GM19467 (cell line): ENCODE measurements around the gene KRT10.
"Not testable (repeated sequence)": the region's sequence is repeated elsewhere in the genome, so short reads cannot be mapped to it uniquely, and the experiment has no call there.

Source experiments
- ATAC-seq: cut with Tn5 transposase; IDR thresholded peaks from one replicate; pipeline ENCODE4 v1.9.1; 2021; ENCODE audit warnings: mild to moderate bottlenecking, moderate library complexity; ENCODE audit not compliant: unreplicated experiment

The KRT10 gene

DNA sequence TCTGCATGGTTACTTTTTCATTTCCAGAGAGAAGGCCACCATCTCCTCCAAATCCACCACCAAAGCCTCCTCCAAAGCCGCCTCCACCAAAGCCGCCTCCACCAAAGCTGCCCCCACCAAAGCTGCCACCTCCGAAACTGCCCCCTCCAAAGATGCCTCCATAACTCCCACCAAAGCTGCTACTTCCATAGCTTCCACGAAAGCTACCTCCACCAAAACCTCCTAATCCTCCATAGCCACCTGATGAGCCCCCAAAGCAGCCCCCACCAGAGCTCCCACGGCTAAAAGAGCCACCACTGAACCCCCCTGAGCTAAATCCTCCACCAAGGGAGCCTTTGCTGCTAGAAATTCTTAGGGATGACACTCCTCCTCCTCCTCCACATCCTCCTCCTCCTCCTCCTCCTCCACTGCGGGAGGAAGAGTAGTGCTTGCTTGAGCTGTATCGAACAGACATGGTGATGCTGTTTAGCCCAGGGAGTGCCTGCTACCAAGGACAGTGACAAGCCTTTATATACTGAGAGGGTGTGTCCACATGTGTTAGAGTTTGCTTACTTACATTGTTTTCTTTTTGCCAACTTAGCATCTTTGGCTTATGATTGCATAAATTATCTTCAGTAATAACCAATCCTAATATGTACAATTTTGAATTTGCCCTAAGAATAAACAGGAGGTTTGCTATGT lies at the start of gene KRT10:
Gene KRT10 (minus strand): TSS at position 483 of the 681 bp plus-strand sequence. CDS start 29 bp downstream, at position 454.
- no peak for ATAC-seq

DNA sequence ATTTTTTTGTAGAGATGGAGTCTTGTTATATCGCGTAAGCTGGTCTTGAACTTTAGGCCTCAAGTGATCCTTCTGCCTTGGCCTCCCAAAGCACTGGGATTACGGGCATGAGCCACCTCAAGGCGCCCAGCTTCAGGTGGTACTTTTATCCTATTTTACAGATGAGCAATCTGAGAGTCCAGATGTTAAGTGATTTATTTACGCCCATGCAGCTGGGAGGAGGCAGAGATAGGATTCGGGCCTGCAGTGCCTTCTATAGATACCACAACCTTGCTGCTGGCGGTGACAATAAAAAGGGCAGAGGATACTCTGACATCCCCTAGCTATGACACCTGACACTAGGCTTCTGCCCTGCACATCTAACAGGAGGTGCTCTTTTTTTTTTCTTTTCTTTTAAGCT lies 48.9 kb upstream of the KRT10 start:
- no peak for ATAC-seq

- no peak for ATAC-seq
Measured at GRCh38 chr17:40870136-40870535, 47.7 kb upstream of the KRT10 start.

DNA sequence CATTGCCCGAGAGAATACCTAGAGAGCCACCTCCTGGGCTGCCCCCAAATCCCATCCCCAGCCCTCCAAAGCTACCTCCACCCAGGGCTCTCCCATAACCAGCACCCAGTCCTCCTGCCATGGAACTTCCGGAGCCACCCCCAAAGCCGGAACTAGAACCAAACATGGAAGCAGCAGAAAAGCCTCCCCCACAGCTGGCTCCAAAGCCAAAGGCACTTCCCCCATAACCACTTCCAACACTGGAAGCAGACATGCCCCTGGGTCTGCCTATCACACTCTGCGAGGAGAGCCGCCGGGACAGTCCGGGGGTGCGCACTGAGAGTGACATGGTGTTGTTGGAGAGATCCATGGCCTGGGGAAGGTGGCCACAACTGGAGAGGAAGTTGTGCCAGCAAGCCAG lies 44.4 kb upstream of the KRT10 start, which contains the start of gene KRT12:
Gene KRT12 (minus strand): TSS at position 386 of the 400 bp plus-strand sequence. CDS start 37 bp downstream, at position 349.
- ATAC-seq, result no peak

DNA sequence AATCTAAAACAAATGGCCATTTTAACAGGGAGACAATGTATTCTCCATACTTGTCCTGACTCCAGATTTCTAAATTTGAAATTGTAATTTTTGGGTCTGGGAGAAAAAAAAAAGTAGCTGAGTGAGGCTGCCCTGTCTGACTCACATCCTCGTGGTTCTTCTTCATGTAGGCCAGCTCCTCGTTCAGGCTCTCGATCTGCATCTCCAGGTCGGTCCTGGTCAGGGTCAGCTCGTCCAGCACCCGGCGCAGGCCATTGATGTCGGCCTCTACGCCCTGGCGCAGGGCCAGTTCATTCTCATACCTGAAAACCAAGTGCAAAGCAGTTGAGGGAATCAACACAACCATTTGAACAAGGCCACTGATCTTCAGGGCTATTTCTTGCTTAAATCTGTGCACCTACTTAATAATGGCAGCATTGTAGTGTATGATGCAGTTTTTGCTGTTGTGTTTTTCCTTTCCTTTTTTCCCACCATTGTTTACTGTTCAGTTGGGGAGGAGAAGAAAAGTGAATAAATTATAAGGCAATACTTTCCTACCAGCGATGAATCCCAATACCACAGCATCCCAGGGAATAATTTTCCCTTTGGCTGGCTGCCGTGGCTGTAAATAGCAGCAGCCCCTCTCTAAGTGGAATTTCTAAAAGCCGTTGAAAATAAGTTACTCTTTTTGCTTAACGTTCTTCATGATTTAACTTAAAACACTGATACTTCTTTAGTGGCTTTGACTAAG lies 42.4 kb upstream of the KRT10 start:
- no peak for ATAC-seq

DNA sequence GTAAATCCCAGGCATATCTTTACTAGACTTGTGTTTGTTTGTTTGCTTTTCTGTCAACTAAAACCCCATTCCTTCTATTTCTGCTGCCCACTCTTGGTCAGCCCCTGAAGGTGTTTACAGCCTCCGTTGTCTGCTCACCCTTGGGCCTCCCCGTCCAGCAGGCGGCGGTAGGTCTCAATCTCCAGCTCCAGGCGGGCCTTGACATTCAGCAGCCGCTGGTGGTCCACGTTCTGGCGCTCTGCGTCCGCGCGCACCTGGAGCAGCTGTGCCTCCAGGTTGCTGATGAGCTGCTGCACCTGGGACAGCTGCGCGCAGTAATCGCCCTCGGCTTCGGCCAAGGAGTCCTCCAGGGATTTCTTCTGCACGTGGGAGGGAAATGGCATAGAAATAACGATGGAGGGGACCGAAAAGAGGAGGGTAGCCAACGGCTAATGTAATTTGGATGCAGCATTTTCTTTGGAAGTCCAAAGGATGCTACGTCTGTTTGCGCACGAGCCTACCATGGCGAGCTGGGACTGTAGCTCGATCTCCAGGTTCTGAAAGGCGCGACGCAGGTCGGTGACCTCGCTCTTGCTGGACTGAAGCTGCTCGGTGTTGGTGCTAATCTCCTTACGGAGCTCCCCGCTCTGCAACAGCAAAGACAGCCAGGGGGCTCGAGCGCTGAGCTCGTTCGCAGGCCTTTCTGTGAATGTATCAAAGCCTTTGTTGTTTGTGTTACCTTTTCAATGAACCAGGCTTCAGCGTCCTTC lies 40.7 kb upstream of the KRT10 start:
- ATAC-seq, result no peak

- ATAC-seq, result no peak
Measured at GRCh38 chr17:40859536-40859935, 37.1 kb upstream of the KRT10 start.

- not testable (repeated sequence) for ATAC-seq
Measured at GRCh38 chr17:40858667-40859066, 36.3 kb upstream of the KRT10 start.

DNA sequence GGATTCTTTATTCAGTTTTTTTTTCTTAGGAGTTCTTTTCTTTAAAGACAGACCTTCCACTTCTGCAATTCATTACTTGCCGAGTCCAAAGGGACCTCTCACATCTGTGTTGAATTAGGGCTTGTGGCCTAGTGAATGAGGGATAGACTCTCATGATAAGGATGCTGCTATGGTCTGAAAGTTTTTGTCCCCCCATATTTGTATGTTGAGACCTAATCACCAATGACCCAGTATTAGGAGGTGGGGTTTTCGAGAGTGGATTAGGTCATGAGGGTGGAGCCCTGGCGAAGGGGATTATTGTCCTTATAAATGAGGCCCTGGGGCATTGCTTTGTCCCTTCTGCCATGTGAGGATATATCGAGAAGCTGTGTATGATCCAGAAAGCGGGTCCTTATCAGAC lies 35.1 kb upstream of the KRT10 start:
- no peak for ATAC-seq

DNA sequence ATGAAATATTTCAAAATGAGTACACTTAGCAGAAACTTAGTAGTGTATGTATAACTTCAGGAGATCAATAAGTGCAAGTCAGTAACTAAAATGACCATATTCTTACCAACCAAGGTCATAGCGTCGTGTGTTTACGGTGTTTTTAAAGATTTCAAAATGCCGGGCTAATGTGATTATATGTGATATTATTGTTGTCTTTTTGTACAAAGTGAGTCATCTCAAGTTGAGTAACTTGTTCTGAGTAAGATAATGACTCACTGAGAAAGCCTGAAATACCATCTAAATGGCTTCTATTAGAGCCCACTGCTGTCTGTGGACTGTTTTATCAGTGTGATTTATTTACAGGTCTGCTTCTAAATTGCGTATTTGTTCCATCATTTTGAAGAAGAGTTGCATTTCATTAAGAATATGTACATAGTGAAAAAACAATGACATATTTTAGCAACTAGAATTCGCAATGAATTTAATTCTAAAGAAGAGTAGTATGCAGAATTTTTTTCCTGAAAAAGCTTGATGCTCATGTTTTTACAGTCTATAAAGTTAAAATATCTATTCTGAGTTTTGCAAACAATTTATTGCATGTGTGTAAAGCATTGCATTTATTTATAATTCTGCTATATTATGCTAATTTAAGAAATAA lies 31.9 kb upstream of the KRT10 start:
- no peak for ATAC-seq

DNA sequence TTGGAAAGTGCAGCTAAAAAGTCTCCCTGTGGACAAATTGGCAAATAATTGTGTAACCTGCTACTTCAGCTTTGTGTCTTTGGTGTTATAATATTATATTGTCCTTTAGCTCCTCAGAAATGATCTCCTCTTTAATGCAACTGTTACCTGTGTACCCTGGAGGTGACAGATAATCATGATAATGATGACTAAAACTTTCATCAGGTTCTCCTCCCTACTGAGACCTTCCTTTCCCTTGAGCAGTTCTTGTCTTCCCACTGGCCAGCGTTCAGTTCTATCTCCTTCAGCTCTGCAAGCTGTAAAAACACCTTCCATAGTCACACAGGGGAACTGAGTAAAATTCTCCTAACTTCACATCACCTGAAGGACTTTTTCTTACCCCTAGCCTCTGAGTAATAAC lies 29.9 kb upstream of the KRT10 start:
- ATAC-seq, result no peak

DNA sequence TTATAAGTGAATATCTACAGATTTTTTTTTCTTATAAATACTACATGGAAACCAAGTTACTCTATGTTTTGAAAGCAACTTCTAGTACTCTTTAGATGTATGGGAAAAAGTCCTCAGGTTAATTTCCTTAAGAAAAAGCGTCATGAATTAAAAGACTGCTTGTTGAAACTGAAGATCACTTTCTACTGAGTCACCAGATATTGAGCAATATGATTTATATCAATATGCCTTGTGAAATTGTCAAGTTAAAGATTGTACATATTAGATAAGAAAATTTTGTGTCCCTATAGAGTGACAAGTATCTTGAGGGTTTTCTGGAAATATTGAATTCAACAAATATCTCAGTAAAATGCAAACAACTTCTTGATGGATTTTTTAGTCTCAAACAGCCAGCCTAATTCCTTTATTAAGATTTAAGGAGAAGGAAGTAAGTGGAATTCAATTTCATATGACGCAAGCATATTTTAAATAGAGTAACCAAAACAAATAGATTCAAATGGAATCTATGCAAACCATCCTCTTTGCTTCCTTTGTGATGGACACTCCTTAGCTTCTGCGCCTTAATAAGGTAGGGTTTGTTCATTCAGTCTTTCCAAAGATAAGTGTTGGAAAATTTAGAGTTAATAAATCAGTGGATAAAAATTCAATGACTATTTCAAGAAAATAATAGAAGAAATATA lies 28.0 kb upstream of the KRT10 start:
- no peak for ATAC-seq

DNA sequence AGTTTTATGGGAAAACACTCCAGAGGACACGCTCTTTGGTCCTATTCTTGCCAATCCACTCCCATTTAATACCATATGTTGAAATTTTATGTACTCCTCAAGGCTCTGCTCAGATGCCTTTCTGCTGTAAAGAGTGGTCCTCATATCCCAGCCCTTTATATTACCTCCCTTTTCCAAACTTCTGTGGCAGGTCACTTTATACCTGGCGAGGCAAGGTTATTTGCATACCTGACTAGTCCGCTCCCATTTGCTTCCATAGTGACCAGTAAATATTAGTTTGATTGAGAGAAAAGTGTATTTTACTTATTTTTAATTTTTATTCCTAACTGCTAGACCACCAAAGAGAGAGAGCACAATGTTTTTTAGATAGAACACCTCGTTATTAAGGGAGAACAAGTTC lies 27.3 kb upstream of the KRT10 start:
- no peak for ATAC-seq

- no peak for ATAC-seq
Measured at GRCh38 chr17:40848583-40849235, 26.3 kb upstream of the KRT10 start.

- no peak for ATAC-seq
Measured at GRCh38 chr17:40846515-40847144, 24.2 kb upstream of the KRT10 start.

GRCh38 chr17:40844671-40845107 lies 22.3 kb upstream of the KRT10 start:
- no peak for ATAC-seq

DNA sequence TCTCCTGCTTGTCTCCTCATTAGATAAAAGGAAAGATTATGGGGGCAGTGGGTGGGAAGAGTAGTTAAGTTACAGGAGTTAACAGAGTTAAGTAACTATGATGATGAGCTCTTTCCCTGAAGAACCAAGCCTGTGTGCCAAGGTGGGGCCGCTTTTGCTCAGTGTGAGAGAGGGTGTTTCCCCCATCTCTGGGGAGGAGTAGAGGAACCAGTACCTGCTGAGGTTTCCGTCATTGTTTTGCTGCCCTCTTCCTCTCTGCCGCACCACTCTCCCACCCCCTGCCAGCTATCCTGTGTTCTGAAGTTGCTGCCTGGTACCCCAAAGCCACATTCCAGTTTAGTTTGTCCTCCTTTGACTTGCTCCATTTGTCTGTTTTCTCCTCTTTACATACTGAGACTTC lies 20.8 kb upstream of the KRT10 start:
- no peak for ATAC-seq

GRCh38 chr17:40841246-40841645 lies 18.8 kb upstream of the KRT10 start:
- ATAC-seq, result no peak

DNA sequence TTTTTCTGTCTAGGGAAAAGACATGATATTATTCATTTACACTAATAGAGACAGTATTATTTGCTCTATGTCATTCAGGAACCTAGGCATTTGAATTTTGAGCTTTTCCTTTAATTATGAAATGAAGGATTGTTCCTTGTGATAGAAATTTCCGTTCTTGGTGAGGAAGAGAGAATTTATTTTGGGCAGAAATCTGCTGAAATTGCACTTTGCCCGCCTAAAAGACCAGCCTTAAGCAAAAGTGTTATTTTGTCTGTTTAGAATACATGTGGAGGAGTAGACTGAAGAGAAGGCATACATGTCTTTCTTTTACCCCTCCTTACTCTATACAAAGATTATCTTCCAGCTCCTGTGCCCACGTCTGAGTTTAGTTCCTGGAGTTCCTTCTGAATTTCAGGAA lies 16.8 kb upstream of the KRT10 start:
- ATAC-seq, result no peak

GRCh38 chr17:40836020-40836419 lies 13.6 kb upstream of the KRT10 start:
- no peak for ATAC-seq
